ENCODE measurements around the gene GOLIM4.

GOLIM4 gene

DNA sequence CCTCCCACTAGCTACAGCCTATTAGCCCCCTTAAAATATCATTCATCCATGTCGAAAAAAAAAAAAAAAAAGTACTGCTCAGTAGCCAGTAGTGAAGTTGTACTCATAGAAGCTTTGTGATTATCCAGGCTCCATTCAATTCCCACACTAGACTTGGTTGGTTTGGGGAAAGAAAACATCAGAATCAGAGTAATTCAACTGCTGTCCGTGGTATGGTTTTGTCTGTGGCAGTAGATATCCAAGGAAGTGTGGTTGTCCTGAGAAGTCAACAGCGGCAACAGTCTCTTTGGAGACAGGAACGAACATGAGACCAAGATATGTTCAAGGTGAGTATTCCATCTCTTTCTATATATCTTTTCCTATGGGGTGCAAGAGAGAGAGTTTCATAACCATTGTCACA lies 99.2 kb downstream of the GOLIM4 start:
- DNase-seq (ENCODE audit: low read depth) = no peak

DNA sequence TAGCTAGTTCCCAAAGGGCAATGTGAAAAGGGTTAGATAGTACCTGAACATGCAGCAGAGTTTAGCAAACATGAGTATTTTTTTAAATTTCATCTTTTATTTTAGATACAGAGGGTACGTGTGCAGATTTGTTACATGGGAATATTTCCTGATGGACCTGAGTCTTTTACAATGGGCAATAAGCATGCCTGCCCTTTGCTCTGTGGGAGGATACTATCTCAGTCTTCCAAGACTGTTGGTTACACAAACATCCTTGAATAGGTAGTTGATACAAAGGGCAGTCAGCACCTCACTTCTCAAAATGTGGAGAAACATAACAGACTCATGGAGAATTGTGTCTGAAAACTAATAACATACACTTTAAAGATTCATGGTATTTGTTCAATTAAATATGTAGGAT lies 103.3 kb downstream of the GOLIM4 start:
- no peak for DNase-seq (ENCODE audit: low read depth)

DNA sequence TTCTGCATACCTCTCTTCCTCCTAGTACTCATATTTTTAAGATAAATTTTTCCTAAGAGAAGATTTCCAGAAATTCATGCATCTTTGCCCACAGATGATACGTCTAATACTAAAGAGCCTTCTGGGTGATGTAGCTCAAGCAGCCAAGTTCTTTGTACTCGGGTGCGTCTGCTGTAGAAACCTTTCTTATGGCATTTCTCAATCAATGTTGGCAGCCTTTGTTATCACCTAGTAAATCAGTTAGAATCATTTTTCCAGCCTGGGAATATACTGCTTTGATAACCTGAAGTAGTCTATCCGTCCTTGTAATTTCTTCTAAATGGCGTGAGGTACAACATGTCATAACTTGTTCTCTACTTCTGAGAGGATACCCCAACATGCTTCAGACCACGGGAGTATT lies 104.5 kb downstream of the GOLIM4 start:
- no peak for DNase-seq (ENCODE audit: low read depth)

DNA sequence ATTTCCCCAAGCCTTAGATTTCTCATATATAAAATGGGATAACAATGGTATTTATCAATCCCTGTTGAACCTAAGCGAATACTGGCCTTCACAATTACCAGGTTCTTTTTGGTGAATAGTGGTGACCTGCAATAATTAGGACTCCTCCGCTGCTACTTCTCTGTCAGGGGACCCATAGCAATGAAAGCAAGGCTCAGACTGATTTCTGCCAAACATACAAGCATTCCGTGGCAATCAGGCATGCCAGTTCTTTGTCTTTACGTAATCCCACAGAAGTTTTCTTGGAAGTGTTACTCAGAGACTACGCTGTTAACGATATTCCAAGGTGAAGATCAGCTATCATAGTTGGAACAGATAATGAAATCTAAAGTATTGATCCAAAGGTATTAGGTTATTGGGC lies 105.7 kb downstream of the GOLIM4 start:
- DNase-seq (ENCODE audit: low read depth) = no peak

DNA sequence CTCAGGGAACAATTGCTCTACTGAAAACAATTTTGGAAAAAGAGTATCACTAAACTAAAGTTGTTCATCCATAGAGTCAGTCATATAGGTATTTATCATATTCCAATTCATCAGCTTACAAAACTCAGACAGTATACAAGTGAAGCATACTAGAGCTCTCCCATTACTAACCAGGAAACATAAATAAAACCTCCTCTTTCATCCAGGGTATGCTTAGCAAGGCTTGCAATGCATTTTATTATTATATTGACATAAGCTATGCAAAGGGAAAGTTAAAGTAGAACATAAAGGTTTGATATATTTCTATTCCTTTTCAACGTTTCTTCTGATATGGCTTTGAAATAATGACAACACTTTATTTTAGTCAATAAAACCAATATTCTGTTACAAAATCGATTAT lies 106.7 kb downstream of the GOLIM4 start:
- no peak for DNase-seq (ENCODE audit: low read depth)

DNA sequence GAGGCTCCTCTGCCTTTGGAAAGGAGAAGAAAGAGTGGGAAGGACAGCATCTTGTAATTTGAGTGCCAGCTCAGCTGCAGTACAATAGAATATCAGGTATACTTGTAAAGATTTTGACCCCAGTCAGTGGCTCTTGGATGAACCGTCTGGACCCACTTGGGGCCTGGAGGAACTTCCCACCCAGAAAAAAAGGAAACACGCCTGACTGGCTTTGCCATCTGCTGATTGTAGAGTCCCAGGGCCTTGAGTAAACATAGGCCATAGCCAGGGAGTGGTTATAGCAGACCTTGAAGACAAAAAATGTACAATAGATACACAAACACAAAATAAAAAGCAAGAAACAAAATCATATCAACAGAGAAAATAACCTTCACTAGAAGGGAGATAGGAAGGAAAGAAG lies 112.1 kb downstream of the GOLIM4 start:
- DNase-seq (ENCODE audit: low read depth) = no peak

DNA sequence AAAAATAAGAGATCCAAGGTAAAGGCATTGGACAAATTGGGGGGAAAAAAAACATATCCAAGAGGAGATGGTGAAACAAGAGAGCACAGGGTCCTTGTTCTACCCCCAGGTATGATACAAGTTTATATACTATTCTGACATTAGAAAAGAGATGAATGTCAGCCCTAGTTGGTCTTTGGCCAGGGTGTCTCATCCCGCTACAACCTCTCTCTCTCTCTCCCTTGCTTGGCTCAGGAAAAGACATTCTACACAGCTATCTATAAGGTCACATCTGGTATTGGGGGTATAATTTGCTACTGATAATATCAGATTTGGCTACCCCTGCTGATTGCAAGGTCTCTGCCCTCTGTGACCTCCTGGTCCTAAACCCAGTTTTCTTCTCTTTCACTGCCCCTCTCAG lies 117.2 kb downstream of the GOLIM4 start:
- no peak for DNase-seq (ENCODE audit: low read depth)

DNA sequence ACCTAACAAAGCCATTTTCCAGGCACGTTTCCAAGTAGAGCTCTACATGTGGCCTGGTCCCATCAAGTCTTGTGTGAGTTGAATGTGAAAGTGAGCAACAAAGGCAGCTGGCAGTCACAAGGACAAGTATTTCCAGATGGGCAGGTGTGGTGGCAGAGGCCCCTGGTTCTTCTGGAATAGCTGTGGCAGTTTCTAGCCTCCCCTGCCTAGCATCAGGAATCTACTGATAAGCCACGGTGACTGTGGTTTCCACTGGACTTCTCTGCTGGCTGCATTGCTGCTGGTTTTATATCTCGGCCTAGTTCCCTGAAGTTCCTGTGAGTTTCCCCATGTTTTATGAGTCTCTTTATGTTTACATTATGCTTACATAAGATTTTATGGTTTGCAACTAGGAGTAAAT lies 117.7 kb downstream of the GOLIM4 start:
- no peak for DNase-seq (ENCODE audit: low read depth)

DNA sequence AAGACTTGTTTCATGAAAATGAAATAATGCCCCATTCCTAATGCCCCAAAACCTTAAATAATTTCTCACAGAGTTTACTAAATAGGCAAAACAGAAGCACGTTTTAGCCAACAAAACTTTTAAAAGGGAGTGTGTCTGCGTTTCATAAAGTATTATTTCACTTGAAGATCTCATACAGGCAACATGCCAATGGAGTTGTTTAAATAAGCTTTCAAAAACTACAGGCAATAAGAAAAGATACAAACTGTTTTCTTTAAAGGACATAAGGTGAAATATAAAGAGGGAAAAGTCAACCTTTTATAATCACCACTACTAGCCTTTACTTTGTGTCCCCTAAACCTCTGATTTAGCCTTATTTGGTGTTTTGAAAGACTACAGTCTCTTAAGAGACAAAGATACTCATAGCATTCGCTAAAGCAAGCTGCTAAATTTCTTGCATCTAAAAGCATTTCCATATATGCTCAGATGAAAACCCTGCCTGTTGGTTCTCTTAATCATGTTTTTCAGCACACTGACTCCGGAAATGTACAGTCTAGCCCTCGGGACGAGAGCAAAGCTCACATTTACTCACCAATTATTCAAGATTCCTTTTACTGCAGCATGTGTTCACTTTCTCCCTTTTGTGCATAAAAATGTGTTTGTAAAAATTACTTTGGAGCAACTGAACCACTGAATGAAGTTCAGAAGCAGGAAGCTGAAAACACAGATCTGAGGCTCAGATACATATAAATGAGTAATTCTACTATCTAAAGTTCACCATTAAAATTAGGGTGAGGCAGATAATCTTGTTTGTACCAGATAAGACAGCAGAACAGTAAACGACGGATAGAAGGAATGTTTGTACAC lies 119.0 kb downstream of the GOLIM4 start:
- no peak for DNase-seq (ENCODE audit: low read depth)

DNA sequence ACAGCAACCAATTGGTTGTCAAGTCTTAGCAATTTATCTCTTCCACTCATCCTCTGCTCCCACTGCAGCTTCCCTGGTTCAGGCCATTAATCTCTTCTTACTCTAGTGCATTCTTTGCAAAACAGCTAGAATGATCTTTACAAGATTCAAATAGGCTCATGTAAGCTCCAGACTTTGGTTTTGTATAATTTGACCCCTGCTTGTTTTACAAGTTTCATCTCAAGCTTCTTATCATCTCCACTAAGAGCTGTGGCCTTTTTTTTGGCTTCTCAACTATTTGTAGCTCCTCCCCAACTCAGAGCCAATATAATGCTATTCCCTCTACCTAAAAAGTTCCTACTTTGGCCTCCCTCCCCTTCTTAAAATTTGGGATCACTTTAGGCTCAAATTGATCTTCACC lies 121.8 kb downstream of the GOLIM4 start:
- DNase-seq (ENCODE audit: low read depth) = no peak

DNA sequence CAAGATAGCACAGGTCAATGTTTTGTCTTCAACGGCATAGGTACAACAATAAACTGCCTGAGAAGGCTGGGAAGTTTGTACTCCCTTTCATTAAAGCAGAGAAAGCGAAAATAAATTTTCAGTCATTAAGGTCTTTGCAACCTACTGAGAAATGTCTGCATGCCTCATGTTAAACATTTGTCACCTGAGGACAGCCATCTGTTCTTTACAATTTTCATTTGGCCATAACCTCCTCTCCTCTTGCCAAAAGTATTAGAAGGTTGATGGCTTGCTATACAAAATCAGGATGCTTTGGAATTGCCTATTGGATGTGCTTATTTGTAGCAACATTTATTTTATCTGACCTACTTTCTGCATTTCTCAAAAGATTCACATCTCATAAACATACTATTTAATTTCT lies 122.7 kb downstream of the GOLIM4 start:
- DNase-seq (ENCODE audit: low read depth) = no peak

DNA sequence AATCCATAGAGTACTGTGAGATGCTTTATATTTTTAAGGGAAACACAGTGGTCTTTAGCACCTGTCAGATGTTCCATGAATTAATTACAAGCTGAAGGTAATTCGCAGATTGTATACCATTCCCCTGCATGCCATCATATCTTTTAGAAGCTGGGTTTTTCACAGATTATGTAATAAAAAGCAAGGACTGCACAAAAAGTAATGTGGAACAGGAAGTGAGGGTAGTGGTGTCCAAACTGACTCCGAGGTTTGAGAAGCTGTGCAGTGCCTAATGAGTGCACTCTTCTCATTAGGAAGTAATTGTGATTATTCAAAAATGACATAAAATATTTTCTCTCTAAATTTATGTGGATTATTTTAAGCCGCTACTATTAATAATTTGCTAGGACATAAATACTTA lies 123.2 kb downstream of the GOLIM4 start:
- DNase-seq (ENCODE audit: low read depth) = no peak

DNA sequence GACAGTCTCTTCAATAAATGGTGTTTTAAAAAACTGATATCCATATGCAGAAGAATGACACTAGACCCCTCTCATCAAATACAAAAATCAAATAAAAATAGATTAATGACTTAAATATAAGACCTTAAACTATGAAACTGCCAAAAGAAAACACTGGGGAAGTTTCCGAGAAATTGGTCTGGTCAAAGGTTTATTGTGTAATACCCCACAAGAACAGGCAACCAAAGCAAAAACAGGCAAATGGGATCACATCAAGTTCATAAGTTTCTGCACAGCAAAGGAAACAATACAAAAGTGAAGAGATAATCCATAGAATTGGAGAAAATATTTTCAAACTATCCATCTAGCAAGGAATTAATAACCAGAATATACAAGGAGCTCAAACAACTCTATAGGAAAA lies 126.2 kb downstream of the GOLIM4 start:
- DNase-seq (ENCODE audit: low read depth) = no peak

DNA sequence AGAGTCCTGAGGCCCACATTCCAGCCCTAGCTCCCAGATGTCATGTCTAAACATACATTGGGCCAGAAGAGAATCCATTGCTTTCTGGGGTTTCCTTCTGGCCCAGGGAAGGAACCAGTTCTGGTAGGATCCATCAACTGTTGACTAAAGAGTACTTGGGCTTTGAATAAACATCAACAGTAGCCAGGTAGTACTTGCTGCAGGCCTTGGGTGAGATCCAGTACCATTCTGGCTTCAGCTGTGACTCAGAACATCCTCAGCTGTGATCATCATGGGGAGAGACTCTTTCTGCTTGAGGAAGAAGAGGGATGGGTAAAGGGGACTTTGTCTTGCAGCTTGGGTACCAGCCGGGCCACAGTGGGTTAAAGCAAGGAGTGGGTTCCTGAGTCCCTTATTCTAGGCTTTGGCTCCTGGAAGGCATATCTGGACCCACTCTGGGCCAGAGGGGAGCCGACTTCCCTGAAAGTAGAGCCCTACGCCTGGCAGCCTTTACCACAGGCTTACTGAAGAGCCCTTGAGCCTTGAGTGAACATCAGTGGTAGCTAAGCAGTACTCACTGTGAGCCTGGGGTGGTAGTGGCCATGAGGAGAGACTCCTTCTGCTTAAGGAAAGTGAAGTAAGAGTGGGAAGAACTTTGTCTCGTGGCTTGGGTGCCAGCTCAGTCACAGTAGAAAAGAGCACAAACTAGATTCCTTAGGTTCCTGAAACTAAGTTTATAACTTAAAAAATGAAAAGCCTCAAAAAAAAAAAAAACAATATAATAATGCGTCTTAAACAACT lies 128.3 kb downstream of the GOLIM4 start:
- DNase-seq (ENCODE audit: low read depth) = no peak

Measured in non-pigmented ciliary epithelial cell (primary cell).